ENCODE results near the gene GRIPAP1.

Gene GRIPAP1

GRCh38 chrX:48923771-48924170 lies 78.3 kb downstream of the GRIPAP1 start:
- no peak for DNase-seq (ENCODE audit: low spot score)
